ENCODE measurements around the gene ADAM22. TPM values are rescaled to one million over a fixed set of nuclear protein-coding genes. Genes with fewer than 3 reads are reported as not detected.

Gene ADAM22
- total RNA-seq, 1 experiment from 2014 or later, result 14.0 TPM

DNA sequence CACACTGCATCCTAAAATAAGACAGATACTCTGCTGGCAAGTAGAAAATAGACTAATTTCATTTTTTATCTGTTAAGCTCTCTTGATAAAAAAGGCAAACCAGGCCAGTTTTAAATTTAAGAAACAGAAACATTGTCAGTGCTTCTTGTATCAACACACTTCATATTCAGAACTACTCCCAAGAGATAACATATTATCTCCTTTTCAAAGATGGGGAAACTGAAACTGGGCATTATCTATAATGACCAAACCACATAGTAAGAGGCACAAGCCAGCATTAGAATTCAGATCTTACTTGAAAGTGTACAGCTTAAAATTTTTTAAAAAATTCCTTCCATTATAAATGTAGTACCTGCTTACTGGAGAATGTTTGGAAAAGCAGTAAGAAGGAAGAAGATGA lies 271.1 kb downstream of the ADAM22 start:
- H3K36me3 ChIP-seq (ENCODE audit: low read depth), result peaks cover 45% of the 10 kb centered on the region
- no TSS peak for BruUV-seq (replicated peaks)

DNA sequence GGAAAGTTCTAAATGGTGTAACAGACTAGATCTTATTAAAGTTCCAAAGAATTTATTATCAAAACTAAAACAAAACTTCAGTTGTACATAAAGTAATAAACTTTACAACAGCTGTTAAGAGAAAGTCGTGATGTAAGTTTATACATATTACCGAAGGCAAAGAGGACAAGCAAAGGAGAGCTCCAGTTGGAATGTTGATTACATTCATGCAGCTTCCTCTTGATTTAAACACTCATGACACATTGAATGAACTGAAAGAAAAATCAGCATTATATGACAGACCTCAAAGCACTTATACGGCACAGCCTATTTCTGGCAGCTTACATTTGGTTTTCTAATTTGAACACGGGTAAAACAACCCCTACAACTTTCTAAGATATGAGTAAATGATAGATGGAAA lies 272.2 kb downstream of the ADAM22 start:
- no peak overlapping the region for H3K4me2 ChIP-seq
- H3K27ac ChIP-seq, result no peak overlapping the region
- H3K36me3 ChIP-seq (ENCODE audit: low read depth), result peaks cover 53% of the 10 kb centered on the region
- DNase-seq, result no peak
- H3K9me3 ChIP-seq (ENCODE audit: insufficient read depth, low read depth), result no peaks in the 10 kb centered on the region
- TF ChIP-seq, protein P1, sequence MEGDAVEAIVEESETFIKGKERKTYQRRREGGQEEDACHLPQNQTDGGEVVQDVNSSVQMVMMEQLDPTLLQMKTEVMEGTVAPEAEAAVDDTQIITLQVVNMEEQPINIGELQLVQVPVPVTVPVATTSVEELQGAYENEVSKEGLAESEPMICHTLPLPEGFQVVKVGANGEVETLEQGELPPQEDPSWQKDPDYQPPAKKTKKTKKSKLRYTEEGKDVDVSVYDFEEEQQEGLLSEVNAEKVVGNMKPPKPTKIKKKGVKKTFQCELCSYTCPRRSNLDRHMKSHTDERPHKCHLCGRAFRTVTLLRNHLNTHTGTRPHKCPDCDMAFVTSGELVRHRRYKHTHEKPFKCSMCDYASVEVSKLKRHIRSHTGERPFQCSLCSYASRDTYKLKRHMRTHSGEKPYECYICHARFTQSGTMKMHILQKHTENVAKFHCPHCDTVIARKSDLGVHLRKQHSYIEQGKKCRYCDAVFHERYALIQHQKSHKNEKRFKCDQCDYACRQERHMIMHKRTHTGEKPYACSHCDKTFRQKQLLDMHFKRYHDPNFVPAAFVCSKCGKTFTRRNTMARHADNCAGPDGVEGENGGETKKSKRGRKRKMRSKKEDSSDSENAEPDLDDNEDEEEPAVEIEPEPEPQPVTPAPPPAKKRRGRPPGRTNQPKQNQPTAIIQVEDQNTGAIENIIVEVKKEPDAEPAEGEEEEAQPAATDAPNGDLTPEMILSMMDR (conservative IDR thresholded peaks at IDR 0.05), result no peak
- TF ChIP-seq EZH2 (IDR thresholded peaks at IDR 0.05; ENCODE audit: low read depth), result no peak
- intact Hi-C loops (cut with micrococcal nuclease; ENCODE audit: unreplicated experiment), result no loop called here
- POLR2A ChIA-PET (ENCODE audit: unreplicated experiment), result interaction anchor here (0.6 kb wide), 1 partner anchor 145 kb away, joined by 7 read pairs; no protein-coding TSS in a partner anchor
- BruUV-seq (replicated peaks), result no TSS peak
- CTCF ChIA-PET, result no interaction called here
- no peaks in the 10 kb centered on the region for H3K79me2 ChIP-seq (ENCODE audit: low read depth)
- H2AFZ ChIP-seq, result no peak overlapping the region
- no peaks in the 10 kb centered on the region; the same call in 1 of the 2 replicates for H4K20me1 ChIP-seq (ENCODE audit: insufficient read depth)
- H3K4me3 ChIP-seq, result no peak overlapping the region
- H3K4me1 ChIP-seq (replicated peaks; ENCODE audit: insufficient read depth), result no peaks in the 10 kb centered on the region
- H3F3A ChIP-seq (ENCODE audit: insufficient read depth, low read depth), result peaks cover 16% of the 10 kb centered on the region
- H3K9me2 ChIP-seq (ENCODE audit: insufficient read depth), result no peaks in the 10 kb centered on the region
- H3K27me3 ChIP-seq (ENCODE audit: insufficient read depth, low read depth), result no peaks in the 10 kb centered on the region

More for the DNA sequence above, 271.1 kb downstream of the ADAM22 start:
- intact Hi-C loops (cut with micrococcal nuclease; ENCODE audit: unreplicated experiment), result no loop called here
- POLR2A ChIA-PET (ENCODE audit: unreplicated experiment), result no interaction called here
- Histone ChIP-seq H4K20me1 (ENCODE audit: insufficient read depth) (no peaks in the 10 kb centered on the region; the same call in 1 of the 2 replicates), H3K27me3 (ENCODE audit: insufficient read depth, low read depth) (no peaks in the 10 kb centered on the region), H2AFZ (no peak overlapping the region), H3F3A (ENCODE audit: insufficient read depth, low read depth) (peaks cover 17% of the 10 kb centered on the region), H3K4me3 (no peak overlapping the region), H3K4me1 (replicated peaks; ENCODE audit: insufficient read depth) (no peaks in the 10 kb centered on the region), H3K27ac (no peak overlapping the region), H3K79me2 (ENCODE audit: low read depth) (no peaks in the 10 kb centered on the region), H3K4me2 (no peak overlapping the region), H3K9me3 (ENCODE audit: insufficient read depth, low read depth) (no peaks in the 10 kb centered on the region), H3K9me2 (ENCODE audit: insufficient read depth) (no peaks in the 10 kb centered on the region)
- TF ChIP-seq EZH2 (IDR thresholded peaks at IDR 0.05; ENCODE audit: low read depth), result no peak
- TF ChIP-seq, protein P1 (conservative IDR thresholded peaks at IDR 0.05), result no peak
- CTCF ChIA-PET, result no interaction called here
- DNase-seq, result no peak

DNA sequence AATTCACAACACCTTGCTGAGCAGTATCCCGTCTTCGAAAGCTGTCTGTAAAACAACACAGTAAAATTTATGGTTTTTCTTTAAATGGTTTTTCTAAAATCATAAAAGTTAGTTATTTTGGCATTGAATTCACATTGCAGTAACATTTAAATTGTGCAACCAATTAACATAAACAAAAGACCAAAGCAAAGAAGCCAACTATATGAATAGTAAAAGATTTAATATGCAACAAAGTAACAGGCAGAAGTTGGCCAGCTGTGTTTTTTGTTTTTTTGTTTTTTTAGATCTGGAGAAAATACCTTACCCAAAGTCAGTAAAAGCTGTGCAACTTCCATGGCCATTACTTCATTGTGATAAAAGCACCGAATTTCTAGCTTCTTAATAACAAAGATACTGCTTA lies 274.5 kb downstream of the ADAM22 start:
- ChIA-PET CTCF (no interaction called here), POLR2A (ENCODE audit: unreplicated experiment) (no interaction called here)
- no peak overlapping the region for H3K4me2 ChIP-seq
- 0 out of 2 replicates have a peak, but pooled peaks cover 12% of the 10 kb centered on the region for H4K20me1 ChIP-seq (ENCODE audit: insufficient read depth)
- TF ChIP-seq, protein P1 (conservative IDR thresholded peaks at IDR 0.05), result no peak
- no peak for TF ChIP-seq EZH2 (IDR thresholded peaks at IDR 0.05; ENCODE audit: low read depth)
- peaks cover 10% of the 10 kb centered on the region; the same call in 1 of the 2 replicates for H3K79me2 ChIP-seq (ENCODE audit: low read depth)
- no peak overlapping the region for H3K4me3 ChIP-seq
- H3K9me3 ChIP-seq (ENCODE audit: insufficient read depth, low read depth), result no peaks in the 10 kb centered on the region
- BruUV-seq (replicated peaks), result no TSS peak
- no peaks in the 10 kb centered on the region for H3K4me1 ChIP-seq (replicated peaks; ENCODE audit: insufficient read depth)
- H3K36me3 ChIP-seq (ENCODE audit: low read depth), result peaks cover 75% of the 10 kb centered on the region
- DNase-seq, result no peak
- H3F3A ChIP-seq (ENCODE audit: insufficient read depth, low read depth), result peaks cover 5% of the 10 kb centered on the region
- no peaks in the 10 kb centered on the region for H3K9me2 ChIP-seq (ENCODE audit: insufficient read depth)
- no peaks in the 10 kb centered on the region for H3K27me3 ChIP-seq (ENCODE audit: insufficient read depth, low read depth)
- H2AFZ ChIP-seq, result no peak overlapping the region
- intact Hi-C loops (cut with micrococcal nuclease; ENCODE audit: unreplicated experiment), result no loop called here
- no peak overlapping the region for H3K27ac ChIP-seq
